ENCODE data around the gene STK32C. TPM values are rescaled to one million over a fixed set of nuclear protein-coding genes. Genes with fewer than 3 reads are reported as not detected.

Gene STK32C
- total RNA-seq, 4 donors from 2014 or later, result 9.4 to 18.1 (median 16.2) TPM

DNA sequence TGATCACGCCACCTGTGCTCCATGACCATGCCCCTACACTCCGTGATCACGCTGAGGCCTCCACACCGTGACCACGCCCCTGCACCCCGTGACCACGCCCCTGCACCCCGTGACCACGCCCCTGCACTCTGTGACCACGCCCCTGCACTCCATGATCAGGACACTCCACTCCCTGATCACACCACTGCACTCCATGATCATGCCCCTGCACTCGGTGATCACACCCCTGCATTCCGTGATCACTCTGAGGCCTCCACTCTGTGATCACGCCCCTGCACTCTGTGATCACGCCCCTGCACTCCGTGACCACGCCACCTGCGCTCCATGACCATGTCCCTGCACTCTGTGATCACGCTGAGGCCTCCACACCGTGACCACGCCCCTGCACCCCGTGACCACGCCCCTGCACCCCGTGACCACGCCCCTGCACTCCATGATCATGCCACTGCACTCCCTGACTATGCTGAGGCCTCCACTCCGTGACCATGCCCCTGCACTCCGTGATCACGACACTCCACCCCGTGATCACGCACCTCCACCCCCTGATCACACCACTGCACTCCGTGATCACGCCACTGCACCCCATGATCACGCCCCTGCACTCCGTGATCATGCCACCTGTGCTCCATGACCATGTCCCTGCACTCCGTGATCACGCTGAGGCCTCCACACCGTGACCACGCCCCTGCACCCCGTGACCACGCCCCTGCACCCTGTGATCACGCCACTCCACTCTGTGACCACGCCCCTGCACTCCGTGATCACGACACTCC is 27.7 kb downstream of the STK32C start:
- DNase-seq (ENCODE audit: low spot score in 2 of 2), result no peak
- 90 to 93% methylated on average over 43 of the region's 43 CpGs for WGBS, 2 donors
- Histone ChIP-seq H3K4me3 (no peak overlapping the region), H3K36me3 (no peaks in the 10 kb centered on the region), H3K4me1 (peaks cover 0 to 3% (median 0%) of the 10 kb centered on the region in 4 donors), H3K27me3 (peaks cover 0 to 16% of the 10 kb centered on the region in 2 donors), H3K27ac (no peak overlapping the region), H3K9me3 (no peaks in the 10 kb centered on the region)
- TF ChIP-seq, protein P1, sequence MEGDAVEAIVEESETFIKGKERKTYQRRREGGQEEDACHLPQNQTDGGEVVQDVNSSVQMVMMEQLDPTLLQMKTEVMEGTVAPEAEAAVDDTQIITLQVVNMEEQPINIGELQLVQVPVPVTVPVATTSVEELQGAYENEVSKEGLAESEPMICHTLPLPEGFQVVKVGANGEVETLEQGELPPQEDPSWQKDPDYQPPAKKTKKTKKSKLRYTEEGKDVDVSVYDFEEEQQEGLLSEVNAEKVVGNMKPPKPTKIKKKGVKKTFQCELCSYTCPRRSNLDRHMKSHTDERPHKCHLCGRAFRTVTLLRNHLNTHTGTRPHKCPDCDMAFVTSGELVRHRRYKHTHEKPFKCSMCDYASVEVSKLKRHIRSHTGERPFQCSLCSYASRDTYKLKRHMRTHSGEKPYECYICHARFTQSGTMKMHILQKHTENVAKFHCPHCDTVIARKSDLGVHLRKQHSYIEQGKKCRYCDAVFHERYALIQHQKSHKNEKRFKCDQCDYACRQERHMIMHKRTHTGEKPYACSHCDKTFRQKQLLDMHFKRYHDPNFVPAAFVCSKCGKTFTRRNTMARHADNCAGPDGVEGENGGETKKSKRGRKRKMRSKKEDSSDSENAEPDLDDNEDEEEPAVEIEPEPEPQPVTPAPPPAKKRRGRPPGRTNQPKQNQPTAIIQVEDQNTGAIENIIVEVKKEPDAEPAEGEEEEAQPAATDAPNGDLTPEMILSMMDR (IDR thresholded peaks at IDR 0.05), result no peak
- TF ChIP-seq EP300 (IDR thresholded peaks at IDR 0.05) (no peak), POLR2A (IDR thresholded peaks at IDR 0.05) (no peak)

DNA sequence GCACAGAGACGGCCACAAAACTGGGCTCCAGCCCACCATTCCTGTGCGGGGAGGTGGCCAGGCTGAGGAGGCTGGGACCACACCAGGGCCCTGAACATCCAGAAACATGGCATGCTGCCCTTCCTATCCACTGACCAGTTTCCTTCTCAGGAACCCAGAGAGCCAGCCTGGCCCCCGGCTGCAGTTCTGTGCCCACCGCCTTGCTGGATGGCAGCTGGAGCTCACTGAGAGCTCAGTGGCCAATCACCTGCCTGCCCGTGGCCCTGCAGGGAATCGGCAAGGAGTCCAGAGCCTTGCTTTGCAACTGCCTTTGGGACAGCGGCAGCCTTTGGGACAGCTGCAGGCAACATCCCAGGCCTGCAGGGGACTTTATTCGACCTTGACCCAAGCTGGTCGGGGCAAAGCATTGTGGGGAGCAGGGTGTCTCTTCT is 30.4 kb downstream of the STK32C start:
- H3K27ac ChIP-seq, result no peak overlapping the region
- peaks cover 0 to 6% (median 0%) of the 10 kb centered on the region in 4 donors for H3K4me1 ChIP-seq
- TF ChIP-seq POLR2A (IDR thresholded peaks at IDR 0.05) (no peak), EP300 (IDR thresholded peaks at IDR 0.05) (no peak)
- TF ChIP-seq, protein P1 (IDR thresholded peaks at IDR 0.05), result no peak
- H3K9me3 ChIP-seq, result no peaks in the 10 kb centered on the region
- H3K4me3 ChIP-seq, result no peak overlapping the region
- DNase-seq (ENCODE audit: low spot score in 2 of 2), result no peak
- H3K36me3 ChIP-seq, result no peaks in the 10 kb centered on the region
- H3K27me3 ChIP-seq, result no peaks in the 10 kb centered on the region
- 75 to 86% methylated on average over 2 to 5 of the region's 9 CpGs for WGBS, 2 donors

DNA sequence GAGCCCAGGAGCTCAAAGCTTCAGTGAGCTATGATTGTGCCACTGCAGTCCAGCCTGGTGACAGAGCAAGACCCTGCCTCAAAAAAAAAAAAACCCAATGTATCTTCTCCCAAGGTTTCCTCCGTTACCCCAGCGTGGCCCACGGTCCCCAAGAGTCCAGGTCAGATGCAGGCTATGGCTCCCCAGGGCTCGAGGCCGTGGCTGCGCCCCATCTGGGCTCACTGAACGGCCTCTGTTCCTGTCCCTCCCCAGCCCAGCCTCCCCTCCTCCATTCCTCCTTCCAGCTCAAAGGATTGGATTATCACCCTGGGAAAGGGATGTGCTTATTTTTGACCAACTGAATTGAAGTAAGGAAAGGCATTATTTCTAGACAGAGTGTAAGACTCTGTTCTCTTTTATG is 31.0 kb downstream of the STK32C start:
- H3K36me3 ChIP-seq, result no peaks in the 10 kb centered on the region
- no peak overlapping the region for H3K27ac ChIP-seq
- peaks cover 0 to 11% (median 2%) of the 10 kb centered on the region in 4 donors for H3K4me1 ChIP-seq
- H3K4me3 ChIP-seq, result no peak overlapping the region
- WGBS, 2 donors, result 76 to 81% methylated on average over 7 of the region's 7 CpGs
- H3K9me3 ChIP-seq, result no peaks in the 10 kb centered on the region
- DNase-seq (ENCODE audit: low spot score in 2 of 2), result no peak
- TF ChIP-seq POLR2A (IDR thresholded peaks at IDR 0.05) (no peak), EP300 (IDR thresholded peaks at IDR 0.05) (no peak)
- TF ChIP-seq, protein P1 (IDR thresholded peaks at IDR 0.05), result no peak
- no peaks in the 10 kb centered on the region for H3K27me3 ChIP-seq

DNA sequence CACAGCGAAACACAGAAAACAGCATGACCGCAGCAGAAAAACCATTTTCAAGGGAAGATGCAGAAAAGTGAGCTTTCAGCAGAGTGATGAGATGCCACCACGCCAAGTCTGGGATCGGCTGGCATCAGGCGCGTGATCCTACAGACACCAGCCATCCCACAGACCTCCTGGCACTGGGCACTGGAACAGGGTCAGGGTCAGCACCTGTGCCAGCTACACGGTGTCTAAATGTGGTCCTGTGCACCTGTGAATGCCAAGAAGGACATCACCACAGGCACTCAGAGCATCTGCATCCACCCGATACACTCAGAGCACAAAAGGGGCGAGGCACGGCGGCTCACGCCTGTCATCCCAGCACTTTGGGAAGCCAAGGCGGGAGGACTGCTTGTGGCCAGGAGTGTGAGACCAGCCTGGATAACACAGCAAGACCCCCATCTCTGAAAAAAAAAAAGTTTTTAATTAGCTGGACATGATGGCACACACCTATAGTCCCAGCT is 31.5 kb downstream of the STK32C start:
- H3K36me3 ChIP-seq, result no peaks in the 10 kb centered on the region
- no peak overlapping the region for H3K4me3 ChIP-seq
- no peak for DNase-seq (ENCODE audit: low spot score in 2 of 2)
- peaks cover 0 to 11% (median 3%) of the 10 kb centered on the region in 4 donors for H3K4me1 ChIP-seq
- no peaks in the 10 kb centered on the region for H3K9me3 ChIP-seq
- no peak for TF ChIP-seq POLR2A (IDR thresholded peaks at IDR 0.05)
- TF ChIP-seq EP300 (IDR thresholded peaks at IDR 0.05), result no peak
- TF ChIP-seq, protein P1 (IDR thresholded peaks at IDR 0.05), result no peak
- H3K27ac ChIP-seq, result no peak overlapping the region
- no peaks in the 10 kb centered on the region for H3K27me3 ChIP-seq
- 90% methylated on average over 13 of the region's 13 CpGs for WGBS, 2 donors

DNA sequence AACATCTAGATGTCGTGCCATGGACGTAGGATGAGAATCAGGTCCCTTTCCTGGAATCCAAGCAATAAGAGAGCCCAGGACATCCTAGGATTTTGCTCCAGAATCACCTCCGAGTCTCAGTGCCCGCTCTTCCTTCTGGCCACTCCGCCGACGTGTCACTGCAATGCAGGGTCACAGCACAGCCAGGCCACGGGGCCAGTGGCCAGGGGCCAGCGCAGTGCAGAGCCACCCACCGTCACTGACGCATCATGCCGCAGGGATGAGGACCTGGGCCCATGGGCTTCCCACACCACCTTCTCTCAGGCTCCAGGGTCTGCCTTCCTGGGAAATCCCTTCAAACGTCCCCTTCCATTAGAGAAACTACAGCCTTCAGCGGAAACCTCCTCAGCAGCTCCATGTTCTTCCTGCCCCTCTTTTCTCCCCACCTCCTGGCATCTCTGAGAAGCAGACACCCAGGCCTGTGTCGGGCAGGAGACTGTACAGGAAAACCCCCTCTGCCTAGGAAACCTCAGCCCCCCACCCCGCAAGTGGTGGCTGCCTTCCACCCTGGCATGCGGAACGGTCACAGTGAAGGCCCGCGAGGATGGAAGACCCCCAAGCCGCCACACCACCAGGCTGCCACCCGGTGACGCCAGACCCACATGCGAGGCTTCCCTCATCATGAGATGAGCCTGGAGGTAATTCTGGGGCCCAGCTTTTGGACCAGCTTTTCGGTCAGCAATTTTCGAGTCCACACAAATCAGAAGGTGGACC is 32.1 kb downstream of the STK32C start:
- no peak for DNase-seq (ENCODE audit: low spot score in 2 of 2)
- TF ChIP-seq EP300 (IDR thresholded peaks at IDR 0.05) (no peak), POLR2A (IDR thresholded peaks at IDR 0.05) (no peak)
- TF ChIP-seq, protein P1 (IDR thresholded peaks at IDR 0.05), result no peak
- Histone ChIP-seq H3K27me3 (no peaks in the 10 kb centered on the region), H3K36me3 (no peaks in the 10 kb centered on the region), H3K27ac (no peak overlapping the region), H3K9me3 (no peaks in the 10 kb centered on the region), H3K4me3 (no peak overlapping the region), H3K4me1 (peaks cover 0 to 11% (median 3%) of the 10 kb centered on the region in 4 donors)
- WGBS, 2 donors, result 91 to 94% methylated on average over 24 to 26 of the region's 26 CpGs

Data from tibial nerve (tissue), 4 donors.